SIG-M5 treated with dmso at 0.1 percent for 504 hours (cell line): Measurements from ENCODE around the gene HSP90AB1.
A peak's percentile ranks its signal among the peaks of the same experiment; 100 is the strongest.

ENCODE experiments used
- DNase-seq: peaks from one replicate; lab custom pipeline; 2025; ENCODE audit not compliant: unreplicated experiment; lab: John Stamatoyannopoulos, UW

The HSP90AB1 gene

GRCh38 chr6:44285552-44286284 is 38.8 kb downstream of the HSP90AB1 start:
- DNase-seq, result peak; percentile 16

GRCh38 chr6:44286285-44286565 is 39.3 kb downstream of the HSP90AB1 start:
- no peak for DNase-seq

GRCh38 chr6:44286747-44287146 is 39.8 kb downstream of the HSP90AB1 start:
- no peak for DNase-seq

GRCh38 chr6:44289726-44290260 is 42.9 kb downstream of the HSP90AB1 start:
- no peak for DNase-seq

GRCh38 chr6:44291841-44292240 is 44.9 kb downstream of the HSP90AB1 start:
- DNase-seq, result no peak

- no peak for DNase-seq
Observed at GRCh38 chr6:44292661-44293365, 45.9 kb downstream of the HSP90AB1 start.

- no peak for DNase-seq
Observed at GRCh38 chr6:44294832-44295791, 48.2 kb downstream of the HSP90AB1 start.

GRCh38 chr6:44297063-44298038 is 50.5 kb downstream of the HSP90AB1 start:
- peak; percentile 12 for DNase-seq

- no peak for DNase-seq
Observed at GRCh38 chr6:44298055-44298803, 51.3 kb downstream of the HSP90AB1 start.

- DNase-seq, result no peak
Observed at GRCh38 chr6:44298864-44299263, 52.0 kb downstream of the HSP90AB1 start.

- DNase-seq, result no peak
Observed at GRCh38 chr6:44300292-44300823, 53.5 kb downstream of the HSP90AB1 start.

- DNase-seq, result no peak
Observed at GRCh38 chr6:44301106-44301505, 54.2 kb downstream of the HSP90AB1 start.

GRCh38 chr6:44301782-44302564 is 55.1 kb downstream of the HSP90AB1 start:
- DNase-seq, result no peak

- no peak for DNase-seq
Observed at GRCh38 chr6:44302856-44303255, 56.0 kb downstream of the HSP90AB1 start.
